Right renal pelvis (tissue), 4 donors: ENCODE results near the gene RGS9. TPM values are rescaled to one million over a fixed set of nuclear protein-coding genes. Genes with fewer than 3 reads are reported as not detected.
"Not testable (repeated sequence)": the region's sequence is repeated elsewhere in the genome, so short reads cannot be mapped to it uniquely, and the experiment has no call there.

ENCODE experiments used
- DNase-seq, 4 donors: peaks; one replicate each; pipeline ENCODE4 v3.0.0-alpha.2; 2013; ENCODE audit warnings: low read depth in 4 of 4, low spot score in 3 of 4, missing footprints in 1 of 4
- polyA plus RNA-seq, 4 donors: library from polyadenylated mRNA; unstranded; fragments of 120-200 nt; gene quantifications; one replicate each; pipeline ENCODE4 v1.2.1, GENCODE V29; 2013; ENCODE audit not compliant: insufficient read length in 4 of 4

Gene RGS9
- polyA plus RNA-seq, 4 donors, result 12.2 to 16.5 (median 14.6) TPM

- DNase-seq, result no peak
These were observed 27.0 kb upstream of the RGS9 start for GRCh38 chr17:65109990-65110680.

GRCh38 chr17:65115839-65116238, 21.3 kb upstream of the RGS9 start:
- DNase-seq, result no peak

- not testable (repeated sequence) for DNase-seq
These were observed 20.7 kb upstream of the RGS9 start for GRCh38 chr17:65116515-65116914.

GRCh38 chr17:65117384-65118035, 19.7 kb upstream of the RGS9 start:
- no peak for DNase-seq

GRCh38 chr17:65121368-65121767, 15.8 kb upstream of the RGS9 start:
- DNase-seq, result no peak

GRCh38 chr17:65121916-65122806, 15.0 kb upstream of the RGS9 start:
- no peak for DNase-seq

GRCh38 chr17:65122836-65123756, 14.1 kb upstream of the RGS9 start:
- peak; percentile 83 to 87 (median 86) for DNase-seq

- no peak for DNase-seq
These were observed 13.2 kb upstream of the RGS9 start for GRCh38 chr17:65123757-65124675.

- DNase-seq, result no peak
These were observed 6.3 kb upstream of the RGS9 start for GRCh38 chr17:65130832-65131231.

GRCh38 chr17:65131240-65131639, 5.9 kb upstream of the RGS9 start:
- no peak for DNase-seq

- no peak for DNase-seq
These were observed 5.2 kb upstream of the RGS9 start for GRCh38 chr17:65131946-65132345.

GRCh38 chr17:65134035-65134434, 3.1 kb upstream of the RGS9 start:
- DNase-seq, result no peak

GRCh38 chr17:65139101-65139764, 2.1 kb downstream of the RGS9 start:
- no peak for DNase-seq

- no peak for DNase-seq
These were observed 5.1 kb downstream of the RGS9 start for GRCh38 chr17:65142247-65142646.

- DNase-seq, result no peak
These were observed 6.9 kb downstream of the RGS9 start for GRCh38 chr17:65143889-65144604.

- no peak for DNase-seq
These were observed 8.6 kb downstream of the RGS9 start for GRCh38 chr17:65145743-65146142.

- no peak for DNase-seq
These were observed 10.8 kb downstream of the RGS9 start for GRCh38 chr17:65147955-65148354.
